HG03045 (cell line): ENCODE data around the gene FGF18.
"Not testable (repeated sequence)": the region's sequence is repeated elsewhere in the genome, so short reads cannot be mapped to it uniquely, and the experiment has no call there.

ENCODE experiments used
- ATAC-seq: cut with Tn5 transposase; IDR thresholded peaks from one replicate; pipeline ENCODE4 v1.9.1; 2021; ENCODE audit warnings: mild to moderate bottlenecking, moderate library complexity; ENCODE audit not compliant: unreplicated experiment

FGF18 gene

DNA sequence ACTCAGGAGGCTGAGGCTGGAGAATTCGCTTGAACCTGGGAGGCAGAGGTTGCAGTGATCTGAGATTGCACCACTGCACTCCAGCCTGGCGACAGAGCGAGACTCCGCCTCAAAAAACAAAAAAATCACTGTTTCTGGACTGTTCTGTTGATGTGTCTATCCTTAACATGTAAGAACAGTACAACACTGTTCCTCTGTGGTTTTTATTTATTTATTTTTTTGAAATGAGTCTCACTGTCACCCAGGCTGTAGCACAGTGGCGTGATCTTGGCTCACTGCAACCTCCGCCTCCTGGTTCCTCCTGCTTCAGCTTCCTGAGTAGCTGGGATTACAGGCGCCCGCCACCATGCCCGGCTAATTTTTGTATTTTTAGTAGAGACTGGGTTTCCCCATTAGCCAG is 20.8 kb upstream of the FGF18 start:
- ATAC-seq = not testable (repeated sequence)

DNA sequence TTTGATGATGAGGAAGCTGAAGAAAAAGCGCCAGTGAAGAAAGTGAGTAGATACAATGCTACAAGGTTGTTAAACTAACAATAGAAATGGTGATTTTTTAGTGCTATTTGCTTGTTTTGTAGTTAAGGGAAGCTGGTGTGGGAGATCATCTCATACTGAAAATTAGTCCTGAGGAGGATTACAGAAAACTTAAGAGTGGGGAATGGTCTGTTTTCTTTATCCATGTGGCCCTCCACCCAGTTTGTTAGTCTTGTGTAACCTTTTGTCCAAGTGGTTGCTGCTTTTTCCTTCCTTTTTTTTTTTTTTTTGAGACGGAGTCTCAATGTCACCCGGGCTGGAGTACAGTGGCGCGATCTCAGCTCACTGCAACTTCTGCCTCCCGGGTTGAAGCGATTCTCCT is 19.3 kb upstream of the FGF18 start:
- no peak for ATAC-seq

DNA sequence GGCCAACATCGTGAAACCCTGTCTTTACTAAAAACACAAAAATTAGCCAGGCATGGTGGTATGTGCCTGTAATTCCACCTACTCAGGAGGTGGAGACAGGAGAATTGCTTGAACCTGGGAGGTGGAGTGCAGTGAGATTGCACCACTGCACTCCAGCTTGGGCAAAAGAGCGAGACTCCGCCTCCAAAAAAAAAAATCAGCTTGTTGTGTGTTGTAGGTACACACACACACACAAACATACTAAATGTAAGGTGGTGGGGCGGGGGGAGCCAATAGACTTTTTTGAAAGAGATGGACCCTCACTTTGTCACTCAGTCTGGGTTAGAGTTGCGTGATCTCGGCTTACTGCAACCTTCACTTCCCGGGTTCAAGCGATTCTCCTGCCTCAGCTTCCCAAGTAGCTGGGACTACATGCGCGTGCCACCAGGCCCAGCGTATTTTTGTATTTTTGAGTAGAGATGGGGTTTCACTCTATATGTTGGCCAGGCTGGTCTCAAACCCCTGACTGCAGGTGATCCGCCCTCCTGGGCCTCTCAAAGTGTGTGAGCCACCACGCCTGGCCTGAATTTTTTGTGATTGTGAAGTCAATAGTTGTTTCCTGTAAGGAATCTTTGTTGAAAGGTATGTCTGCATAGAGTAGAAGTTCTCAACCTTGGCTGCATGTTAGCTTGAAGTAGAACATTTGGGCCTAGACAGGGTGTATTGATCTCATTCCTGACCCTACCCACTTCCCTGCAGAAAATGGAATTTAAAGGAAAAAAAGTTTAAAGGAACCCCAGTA is 18.1 kb upstream of the FGF18 start:
- no peak for ATAC-seq

DNA sequence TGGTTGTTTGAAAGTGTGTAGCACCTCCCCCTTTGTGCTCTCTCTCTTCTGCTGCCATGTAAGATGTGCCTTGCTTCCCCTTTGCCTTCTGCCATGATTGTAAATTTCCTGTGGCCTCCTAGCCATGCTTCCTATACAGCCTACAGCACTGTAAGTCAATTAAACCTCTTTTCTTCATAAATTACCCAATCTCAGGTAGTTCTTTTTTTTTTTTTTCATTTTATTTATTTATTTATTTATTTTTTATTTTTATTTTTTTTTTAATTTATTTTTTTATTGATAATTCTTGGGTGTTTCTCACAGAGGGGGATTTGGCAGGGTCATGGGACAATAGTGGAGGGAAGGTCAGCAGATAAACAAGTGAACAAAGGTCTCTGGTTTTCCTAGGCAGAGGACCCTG is 16.7 kb upstream of the FGF18 start:
- ATAC-seq = not testable (repeated sequence)

DNA sequence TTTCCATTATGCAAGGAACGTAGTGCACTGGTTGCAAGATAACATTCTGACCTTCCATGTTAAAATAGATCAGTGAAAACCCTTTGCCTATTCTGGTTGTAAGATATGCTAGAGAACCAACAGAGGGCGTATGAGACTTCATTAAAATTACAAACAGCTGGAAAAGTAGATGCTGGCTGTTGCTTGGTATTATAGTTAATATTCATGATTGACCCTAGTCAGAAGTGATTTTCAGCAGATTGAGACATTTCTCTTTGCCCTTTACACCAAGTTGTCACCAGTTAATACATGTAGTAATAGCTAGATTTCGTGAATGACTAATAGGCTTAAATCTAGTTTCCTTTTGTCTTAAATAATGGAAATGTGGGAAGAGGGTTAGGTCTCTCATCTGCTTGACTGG is 13.8 kb upstream of the FGF18 start:
- no peak for ATAC-seq

DNA sequence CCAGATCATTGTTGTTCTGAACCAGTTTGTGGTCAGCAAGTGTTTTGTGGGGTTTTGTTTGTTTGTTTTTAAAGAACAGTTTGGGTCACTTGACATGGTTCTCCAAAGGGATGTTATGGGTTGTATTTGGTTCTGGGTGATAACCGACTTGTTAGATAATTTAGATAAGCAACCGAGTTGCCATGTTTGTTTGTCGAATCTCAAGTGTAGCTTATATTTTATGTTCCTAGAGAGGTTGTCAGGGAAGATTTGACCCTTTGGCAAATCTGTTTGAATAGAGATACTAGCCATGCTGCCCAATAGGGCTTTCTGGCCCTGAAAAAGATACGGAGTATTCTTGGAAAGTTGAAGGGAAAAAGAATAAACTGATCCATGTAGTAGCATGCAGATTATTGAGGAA is 12.2 kb upstream of the FGF18 start:
- no peak for ATAC-seq

DNA sequence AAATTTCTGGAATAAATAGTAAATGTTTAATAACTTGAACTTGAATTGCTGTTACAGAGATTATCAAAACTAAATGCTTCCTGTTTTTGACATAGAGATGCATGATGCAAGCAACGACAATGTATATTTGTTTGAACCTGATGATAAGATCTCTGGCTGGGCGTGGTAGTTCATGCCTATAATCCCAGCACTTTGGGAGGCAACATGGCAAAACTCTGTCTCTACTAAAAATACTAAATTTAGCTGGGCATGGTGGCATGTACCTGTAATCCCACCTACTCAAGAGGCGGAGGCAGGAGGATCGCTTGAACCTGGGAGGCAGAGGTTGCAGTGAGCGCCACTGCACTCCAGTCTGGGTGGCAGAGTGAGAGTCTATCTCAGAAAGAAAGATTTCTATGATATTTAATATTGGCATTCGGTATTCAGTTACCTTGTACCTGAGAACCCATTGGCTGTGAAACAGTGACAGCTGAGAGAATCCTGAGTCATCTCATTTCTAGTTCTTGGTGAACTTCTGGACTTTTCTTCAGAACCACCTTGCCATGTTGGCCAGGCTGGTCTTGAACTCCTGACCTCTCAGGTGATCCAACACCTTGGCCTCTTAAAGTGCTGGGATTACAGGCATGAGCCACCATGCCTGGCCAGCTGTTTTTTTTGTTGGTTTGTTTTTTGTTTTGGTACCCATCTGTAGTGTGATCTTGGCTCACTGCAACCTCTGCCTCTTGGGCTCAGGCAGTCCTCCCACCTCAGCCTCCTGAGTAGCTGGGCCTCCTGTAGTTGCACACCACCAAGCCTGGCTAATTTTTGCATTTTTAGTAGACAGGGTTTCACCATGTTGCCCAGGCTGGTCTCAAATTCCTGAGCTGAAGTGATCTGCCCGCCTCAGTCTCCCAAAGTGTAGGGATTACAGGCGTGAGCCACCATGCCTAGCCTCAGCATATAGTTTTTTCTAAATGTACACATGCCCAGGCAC is 10.0 kb upstream of the FGF18 start:
- ATAC-seq = no peak

DNA sequence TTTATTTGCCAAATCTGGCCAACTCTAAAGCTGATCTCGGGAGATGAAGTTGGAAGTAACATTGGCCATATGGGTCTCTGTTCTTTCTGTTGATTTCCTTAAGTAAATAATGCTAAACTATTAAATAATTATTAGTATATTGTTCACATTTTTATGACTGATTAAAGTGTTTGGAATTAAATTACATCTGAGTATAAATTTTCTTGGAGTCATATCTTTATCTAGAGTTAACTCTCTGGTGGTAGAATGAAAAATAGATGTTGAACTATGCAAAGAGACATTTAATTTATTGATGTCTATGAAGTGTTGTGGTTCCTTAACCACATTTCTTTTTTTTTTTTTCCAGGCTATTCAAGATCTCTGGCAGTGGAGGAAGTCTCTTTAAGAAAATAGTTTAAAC is 9.3 kb upstream of the FGF18 start:
- no peak for ATAC-seq

DNA sequence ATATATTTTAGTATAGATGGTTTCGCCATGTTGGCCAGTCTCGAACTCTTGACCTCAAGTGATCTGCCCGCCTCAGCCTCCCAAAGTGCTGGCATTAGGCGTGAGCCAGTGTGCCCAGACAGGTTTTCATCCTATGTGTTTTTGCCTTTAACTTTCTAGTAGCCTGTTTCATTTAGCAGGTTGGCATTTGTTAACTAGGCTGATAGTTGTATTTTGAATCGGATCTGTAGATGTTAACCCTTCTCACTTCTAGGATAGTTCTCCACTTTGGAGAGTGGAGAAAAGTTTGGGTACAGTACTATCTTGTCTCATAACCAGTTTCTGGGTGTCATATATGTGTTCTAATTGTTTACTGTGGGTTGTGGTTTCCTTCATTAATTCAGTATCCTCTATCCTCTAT is 7.3 kb upstream of the FGF18 start:
- no peak for ATAC-seq

DNA sequence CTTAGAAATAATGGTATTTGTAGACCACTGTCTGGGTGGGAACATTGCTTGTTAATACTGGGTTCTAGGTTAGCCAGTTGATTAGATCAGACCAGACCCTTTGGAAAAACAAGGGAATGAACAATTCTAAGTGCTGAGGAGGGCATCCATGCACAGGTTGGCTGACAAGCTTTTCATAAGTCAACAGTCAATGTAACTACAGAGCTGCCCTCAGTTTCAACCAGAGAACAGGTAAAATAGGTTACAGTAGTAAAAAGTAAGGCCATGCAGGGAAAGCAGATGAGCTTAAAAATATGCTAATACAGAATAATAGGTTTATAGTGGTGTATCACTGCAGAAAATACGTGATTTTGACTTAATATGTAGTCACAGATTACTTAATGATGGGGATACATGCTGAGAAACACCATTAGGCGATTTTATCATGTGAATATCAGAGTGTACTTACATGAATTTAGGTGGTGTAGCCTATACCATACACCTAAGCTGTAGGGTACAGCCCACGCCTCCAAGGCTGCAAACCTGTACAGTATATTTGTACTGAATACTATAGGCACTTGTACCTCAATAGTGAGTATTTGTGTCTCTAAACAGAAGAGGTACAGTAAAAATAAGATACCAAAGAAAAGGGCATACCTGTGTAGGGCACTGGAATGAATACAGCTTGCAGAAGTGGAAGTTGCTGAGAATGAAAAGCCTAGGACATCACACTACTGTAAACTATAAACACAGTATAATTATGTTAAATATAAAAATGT is 6.1 kb upstream of the FGF18 start:
- no peak for ATAC-seq

DNA sequence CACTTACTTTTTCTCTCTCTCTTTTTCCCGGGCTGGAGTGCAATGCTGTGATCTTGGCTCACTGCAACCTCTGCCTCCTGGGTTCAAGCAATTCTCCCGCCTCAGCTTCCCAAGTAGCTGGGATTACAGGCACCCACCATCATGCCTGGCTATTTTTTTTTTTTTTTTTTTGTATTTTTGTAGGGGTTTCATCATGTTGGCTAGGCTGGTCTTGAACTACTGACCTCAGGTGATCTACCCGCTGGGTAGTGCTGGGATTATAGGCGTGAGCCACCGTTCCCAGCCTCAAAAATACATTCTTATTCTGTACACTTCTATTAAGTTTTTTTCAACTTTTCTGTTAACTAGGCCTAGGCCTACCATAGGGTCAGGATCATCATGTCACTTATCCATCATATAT is 5.5 kb upstream of the FGF18 start:
- not testable (repeated sequence) for ATAC-seq

DNA sequence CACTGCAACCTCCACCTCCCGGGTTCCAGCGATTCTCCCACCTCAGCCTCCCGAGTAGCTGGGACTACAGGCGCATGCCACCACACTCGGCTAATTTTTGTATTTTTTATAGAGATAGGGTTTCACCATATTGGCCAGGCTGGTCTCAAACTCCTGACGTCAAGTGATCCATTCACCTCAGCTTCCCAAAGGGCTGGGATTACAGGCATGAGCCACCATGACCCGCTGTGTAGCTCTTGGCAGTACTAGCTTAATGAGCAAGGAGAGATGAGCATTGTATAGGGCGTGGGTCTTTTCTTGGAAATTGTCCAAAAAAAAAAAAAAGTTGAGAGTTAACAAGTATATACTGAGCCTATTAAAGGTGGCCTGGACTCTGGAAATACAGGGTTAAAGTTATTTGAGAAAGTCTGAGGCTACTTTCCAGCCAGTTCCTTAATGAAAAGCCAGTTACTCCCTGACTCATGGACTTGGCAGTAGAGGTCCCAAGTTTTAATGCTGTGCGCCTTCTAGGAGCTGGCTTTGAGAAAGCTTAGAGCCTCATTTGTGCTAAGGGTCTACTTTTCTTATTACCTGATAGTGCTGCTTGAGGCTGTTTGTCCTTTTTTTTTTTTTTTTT is 4.2 kb upstream of the FGF18 start:
- ATAC-seq = no peak

DNA sequence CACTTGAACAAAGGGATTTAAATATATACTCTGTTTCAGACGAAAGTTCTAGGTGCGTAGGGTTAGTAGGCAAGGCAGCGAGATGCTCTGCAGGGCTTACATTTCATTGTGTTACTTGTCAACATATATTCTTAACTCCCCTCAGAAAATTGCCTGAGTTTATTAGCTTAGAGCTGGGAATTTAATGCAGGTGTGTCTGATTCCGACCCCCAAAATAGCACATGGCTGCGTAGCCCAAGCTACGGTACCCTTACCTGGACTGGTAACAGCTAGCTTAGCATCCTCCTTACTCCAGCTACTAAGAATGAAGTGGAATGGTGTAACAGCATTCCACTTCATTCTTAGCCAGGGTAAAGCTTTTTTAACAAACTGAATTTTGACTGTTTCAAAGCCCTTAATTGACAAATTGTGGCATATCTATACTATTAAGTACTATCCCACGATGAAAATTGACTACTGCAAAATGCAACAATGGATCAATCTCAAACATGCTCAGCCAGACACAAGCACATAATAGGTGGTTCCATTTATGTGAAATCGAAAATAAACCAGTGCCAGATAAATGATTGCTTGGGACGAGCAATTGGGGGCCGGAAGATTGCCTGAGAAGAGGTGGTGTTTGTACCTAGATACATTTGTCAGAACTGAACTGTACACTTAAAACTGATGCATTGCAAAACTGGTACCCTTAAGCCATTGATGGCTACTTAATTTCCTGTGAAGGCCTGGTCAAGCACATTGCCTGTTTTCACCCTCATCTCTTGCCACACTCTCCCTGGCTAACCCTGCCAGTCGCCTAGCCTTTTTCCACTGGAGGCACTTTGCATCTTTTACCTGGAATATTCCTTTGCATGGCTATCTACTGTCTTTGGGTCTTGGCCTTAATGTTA is 3.0 kb upstream of the FGF18 start:
- no peak for ATAC-seq

DNA sequence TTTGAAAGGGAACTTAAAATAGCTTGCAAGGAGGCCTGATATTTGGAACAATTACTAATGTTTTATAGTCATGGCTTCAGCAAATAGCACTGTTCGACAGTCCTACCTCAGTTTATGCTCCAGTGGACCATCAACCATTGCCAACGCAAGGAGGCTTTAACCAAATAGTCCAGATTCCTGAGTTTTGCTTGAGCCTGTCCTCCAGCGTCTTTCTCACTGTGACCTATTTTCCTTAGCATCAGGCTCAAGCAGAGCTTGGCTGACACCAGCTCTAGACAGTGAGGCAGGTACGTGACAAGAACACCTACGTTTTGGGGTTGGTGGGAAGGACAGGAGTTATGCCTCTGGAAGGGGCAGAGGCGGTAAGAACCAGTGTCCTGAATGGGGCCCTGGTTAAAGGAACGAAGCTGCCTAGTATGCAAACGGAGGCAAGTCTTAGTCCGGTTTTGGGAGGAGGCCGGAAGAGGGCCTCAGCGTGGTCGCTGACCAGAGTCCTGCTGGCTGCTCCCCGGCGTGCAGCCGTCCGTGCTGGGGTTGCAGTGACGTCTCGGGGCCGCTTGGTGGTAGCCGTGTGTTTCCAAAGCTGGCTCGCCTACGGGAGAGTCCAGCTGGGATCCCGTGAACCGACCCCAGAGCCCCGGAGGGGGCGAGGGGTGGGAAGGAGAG is 998 bp upstream of the FGF18 start:
- peak; percentile 75 for ATAC-seq

DNA sequence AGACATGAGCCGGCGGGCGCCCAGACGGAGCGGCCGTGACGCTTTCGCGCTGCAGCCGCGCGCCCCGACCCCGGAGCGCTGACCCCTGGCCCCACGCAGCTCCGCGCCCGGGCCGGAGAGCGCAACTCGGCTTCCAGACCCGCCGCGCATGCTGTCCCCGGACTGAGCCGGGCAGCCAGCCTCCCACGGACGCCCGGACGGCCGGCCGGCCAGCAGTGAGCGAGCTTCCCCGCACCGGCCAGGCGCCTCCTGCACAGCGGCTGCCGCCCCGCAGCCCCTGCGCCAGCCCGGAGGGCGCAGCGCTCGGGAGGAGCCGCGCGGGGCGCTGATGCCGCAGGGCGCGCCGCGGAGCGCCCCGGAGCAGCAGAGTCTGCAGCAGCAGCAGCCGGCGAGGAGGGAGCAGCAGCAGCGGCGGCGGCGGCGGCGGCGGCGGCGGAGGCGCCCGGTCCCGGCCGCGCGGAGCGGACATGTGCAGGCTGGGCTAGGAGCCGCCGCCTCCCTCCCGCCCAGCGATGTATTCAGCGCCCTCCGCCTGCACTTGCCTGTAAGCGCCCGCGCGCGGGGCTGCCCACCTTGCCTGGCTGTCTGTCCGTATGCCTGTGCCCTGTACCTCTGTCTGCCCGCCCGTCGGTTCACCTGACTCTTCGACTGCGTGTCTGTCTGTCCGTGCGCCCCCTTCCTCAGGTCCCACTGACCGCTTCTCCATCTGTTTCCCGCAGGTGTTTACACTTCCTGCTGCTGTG is 412 bp downstream of the FGF18 start:
- peak; percentile 43 for ATAC-seq

DNA sequence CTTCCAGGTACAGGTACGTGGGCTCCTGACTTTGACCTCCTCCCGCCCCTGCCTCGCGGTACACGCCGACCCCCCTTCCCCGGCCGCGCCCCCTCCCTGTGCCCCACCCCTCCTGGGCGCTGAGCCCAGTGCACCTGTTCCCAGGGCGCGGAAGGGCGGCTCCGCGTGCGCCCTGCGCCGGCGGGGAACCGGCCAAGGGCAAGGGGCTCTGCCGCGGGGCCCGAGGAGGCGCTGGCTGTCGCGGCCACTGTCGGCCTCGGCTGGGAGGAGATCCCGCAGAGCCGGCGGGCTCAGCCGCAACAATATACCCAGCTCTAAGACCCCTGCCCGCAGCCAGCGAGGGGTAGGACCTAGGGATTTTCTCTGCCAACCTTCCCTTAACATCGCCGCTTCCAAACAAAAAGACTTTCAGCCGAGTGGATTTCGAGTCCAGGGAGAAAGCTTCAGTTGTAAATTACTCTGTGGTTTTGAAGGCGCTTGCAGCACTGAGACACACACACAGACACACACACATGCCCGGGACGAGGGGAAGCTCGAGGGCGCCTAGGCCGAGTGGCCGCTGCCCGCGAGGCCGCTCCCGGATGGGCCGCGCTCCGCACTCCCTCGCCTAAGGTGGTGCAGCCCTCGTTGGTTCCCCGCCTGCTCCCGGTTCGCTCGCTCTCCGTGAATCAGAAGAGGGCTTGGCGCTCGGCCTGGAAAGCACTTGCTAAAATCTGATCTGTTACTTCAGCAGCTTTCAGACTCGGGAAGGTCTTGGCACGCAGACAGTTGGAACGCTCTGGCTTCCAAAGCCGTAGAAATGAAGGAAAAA is 1.2 kb downstream of the FGF18 start:
- no peak for ATAC-seq

DNA sequence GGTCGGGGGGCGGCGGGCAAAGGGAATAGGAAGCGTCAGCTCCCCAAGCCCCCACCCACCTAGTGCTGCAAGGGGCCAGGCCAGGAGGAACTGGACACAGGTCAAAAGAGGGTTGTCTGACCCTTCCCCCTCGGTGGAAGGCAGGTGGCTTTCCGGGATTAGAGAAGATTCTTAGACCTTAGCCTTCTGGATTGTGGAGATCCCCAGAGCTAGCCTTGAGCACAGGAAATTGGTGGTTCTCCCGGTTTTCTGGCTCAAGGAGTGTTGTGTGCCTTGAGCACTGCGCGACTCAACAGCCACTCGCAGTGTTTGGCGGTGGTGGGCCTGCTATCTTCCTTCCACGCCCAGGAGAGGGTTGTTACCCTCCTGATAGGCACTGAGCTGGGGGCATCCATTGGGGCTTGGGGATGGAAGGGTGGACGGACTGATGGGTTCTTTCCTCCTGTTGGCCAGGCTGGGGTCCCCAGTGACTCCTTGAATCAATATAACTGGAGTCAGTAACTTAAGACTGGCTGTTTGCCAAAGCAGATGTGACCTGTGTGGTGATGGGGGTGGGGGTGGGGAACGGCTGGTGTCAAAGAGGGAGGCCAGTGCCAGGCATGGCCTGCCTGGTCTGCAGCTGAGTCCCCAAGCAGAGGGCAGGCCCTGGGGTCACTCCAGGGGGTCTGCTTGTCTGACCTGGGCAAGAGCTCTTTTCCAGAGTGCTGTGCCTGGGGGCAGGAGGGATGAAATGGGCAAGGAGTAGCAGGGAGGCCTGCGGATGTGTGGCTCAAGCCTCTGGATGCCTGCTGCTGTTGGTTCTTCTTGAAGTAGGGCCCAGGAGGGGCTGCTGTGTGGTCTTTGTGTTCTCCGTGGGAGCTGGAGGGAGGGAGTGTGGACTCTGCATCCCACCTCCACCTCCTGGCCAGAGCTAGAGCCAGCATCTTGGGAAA is 2.1 kb downstream of the FGF18 start:
- ATAC-seq = no peak
